BJ (cell line): ENCODE measurements around the gene GPBP1L1. TPM values are rescaled to one million over a fixed set of nuclear protein-coding genes. Genes with fewer than 3 reads are reported as not detected.
"Not testable (repeated sequence)": the region's sequence is repeated elsewhere in the genome, so short reads cannot be mapped to it uniquely, and the experiment has no call there.

ENCODE experiments used
- CTCF ChIA-PET: fragments of 350-600 bp; formaldehyde crosslinking; extraction: SDS; loops from one replicate; lab custom pipeline; 2021; ENCODE audit warnings: antibody characterized with exemption, inconsistent platforms; lab: Yijun Ruan, JAX
- POLR2A ChIA-PET: fragments of 300-600 bp; sonication (Branson Sonifier 250); formaldehyde crosslinking; extraction: SDS; loops from one replicate; lab custom pipeline; 2021; ENCODE audit warnings: antibody characterized with exemption; lab: Charles Lee
- DNase-seq: peaks from one replicate; pipeline ENCODE4 v3.0.0-alpha.2; 2011; ENCODE audit warnings: low read depth
- H3K27me3 ChIP-seq: 2 replicates; pipeline ENCODE4 v1.6.0; 2011; ENCODE audit warnings: low read length; ENCODE audit not compliant: control insufficient read depth, insufficient read depth
- H3K36me3 ChIP-seq: 2 replicates; pipeline ENCODE4 v1.5.1; 2011; ENCODE audit warnings: low read length; ENCODE audit not compliant: control insufficient read depth, insufficient read depth
- H3K4me3 ChIP-seq: 2 replicates; pipeline ENCODE4 v1.5.1; 2011; ENCODE audit warnings: low read depth, mild to moderate bottlenecking, control low read depth, low read length
- polyA plus RNA-seq: library from polyadenylated mRNA; depleted of rRNA; stranded (reverse); fragments of >200 nt; gene quantifications from 2 replicates; pipeline ENCODE4 v1.2.3, GENCODE V29; 2011
- TF ChIP-seq, protein P1 (sequence below): IDR thresholded peaks from 2 replicates; pipeline ENCODE4 v1.5.1; 2011; ENCODE audit warnings: low read depth, mild to moderate bottlenecking, control low read depth, inconsistent platforms, low read length, moderate library complexity; ENCODE audit not compliant: insufficient read depth

Gene GPBP1L1
- polyA plus RNA-seq, 1 experiment: 42.8 TPM

- ChIA-PET POLR2A (no interaction called here), CTCF (interaction anchor here (0.7 to 2.0 kb wide), 2 partner anchors 8 to 238 kb away, joined by 3 to 5 read pairs; no protein-coding TSS in a partner anchor)
- Histone ChIP-seq H3K4me3 (no peak overlapping the region), H3K27me3 (no peaks in the 10 kb centered on the region), H3K36me3 (peaks cover 1% of the 10 kb centered on the region; the same call in 1 of the 2 replicates)
- TF ChIP-seq, protein P1, sequence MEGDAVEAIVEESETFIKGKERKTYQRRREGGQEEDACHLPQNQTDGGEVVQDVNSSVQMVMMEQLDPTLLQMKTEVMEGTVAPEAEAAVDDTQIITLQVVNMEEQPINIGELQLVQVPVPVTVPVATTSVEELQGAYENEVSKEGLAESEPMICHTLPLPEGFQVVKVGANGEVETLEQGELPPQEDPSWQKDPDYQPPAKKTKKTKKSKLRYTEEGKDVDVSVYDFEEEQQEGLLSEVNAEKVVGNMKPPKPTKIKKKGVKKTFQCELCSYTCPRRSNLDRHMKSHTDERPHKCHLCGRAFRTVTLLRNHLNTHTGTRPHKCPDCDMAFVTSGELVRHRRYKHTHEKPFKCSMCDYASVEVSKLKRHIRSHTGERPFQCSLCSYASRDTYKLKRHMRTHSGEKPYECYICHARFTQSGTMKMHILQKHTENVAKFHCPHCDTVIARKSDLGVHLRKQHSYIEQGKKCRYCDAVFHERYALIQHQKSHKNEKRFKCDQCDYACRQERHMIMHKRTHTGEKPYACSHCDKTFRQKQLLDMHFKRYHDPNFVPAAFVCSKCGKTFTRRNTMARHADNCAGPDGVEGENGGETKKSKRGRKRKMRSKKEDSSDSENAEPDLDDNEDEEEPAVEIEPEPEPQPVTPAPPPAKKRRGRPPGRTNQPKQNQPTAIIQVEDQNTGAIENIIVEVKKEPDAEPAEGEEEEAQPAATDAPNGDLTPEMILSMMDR: no peak
- DNase-seq: no peak
Measured at GRCh38 chr1:45607404-45608074, 78.8 kb downstream of the GPBP1L1 start.

GRCh38 chr1:45604239-45604638, 82.1 kb downstream of the GPBP1L1 start:
- ChIA-PET CTCF (no interaction called here), POLR2A (interaction anchor here (0.6 kb wide), 1 partner anchor 73 kb away, joined by 8 read pairs; no protein-coding TSS in a partner anchor)
- no peak for DNase-seq

DNA sequence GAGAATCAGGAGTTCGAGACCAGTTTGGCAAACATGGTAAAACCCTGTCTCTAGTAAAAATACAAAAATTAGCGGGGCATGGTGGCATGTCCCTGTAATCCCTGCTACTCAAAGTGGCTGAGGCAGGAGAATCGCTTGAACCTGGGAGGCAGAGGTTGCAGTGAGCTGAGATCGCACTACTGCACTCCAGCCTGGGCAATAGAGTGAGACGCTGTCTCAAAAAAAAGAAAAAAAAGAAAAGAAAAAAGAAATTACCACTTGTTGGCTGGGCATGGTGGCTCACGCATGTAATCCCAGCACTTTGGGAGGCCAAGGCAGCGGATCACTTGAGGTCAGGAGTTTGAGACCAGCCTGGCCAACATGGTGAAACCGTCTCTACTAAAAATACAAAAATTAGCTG, 89.6 kb downstream of the GPBP1L1 start:
- H3K4me3 ChIP-seq, POLR2A ChIA-PET, H3K27me3 ChIP-seq, CTCF ChIA-PET, DNase-seq, H3K36me3 ChIP-seq: not testable (repeated sequence)

More at GRCh38 chr1:45604239-45604638, 82.1 kb downstream of the GPBP1L1 start:
- Histone ChIP-seq H3K36me3 (0 out of 2 replicates have a peak, but pooled peaks cover 1% of the 10 kb centered on the region), H3K4me3 (no peak overlapping the region), H3K27me3 (no peaks in the 10 kb centered on the region)
- TF ChIP-seq, protein P1: no peak

- peaks cover 4% of the 10 kb centered on the region for H3K36me3 ChIP-seq
- no peaks in the 10 kb centered on the region for H3K27me3 ChIP-seq
- DNase-seq: no peak
- ChIA-PET POLR2A (interaction anchor here (0.7 kb wide), 1 partner anchor 289 kb away, joined by 4 read pairs; no protein-coding TSS in a partner anchor), CTCF (interaction anchor here (1.2 kb wide), 1 partner anchor 24 kb away, joined by 3 read pairs; no protein-coding TSS in a partner anchor)
- TF ChIP-seq, protein P1: no peak
- H3K4me3 ChIP-seq: no peak overlapping the region
Measured at GRCh38 chr1:45594412-45594811, 91.9 kb downstream of the GPBP1L1 start.

GRCh38 chr1:45589861-45590260, 96.5 kb downstream of the GPBP1L1 start:
- TF ChIP-seq, protein P1: no peak
- DNase-seq: no peak
- POLR2A ChIA-PET: no interaction called here
- Histone ChIP-seq H3K27me3 (no peaks in the 10 kb centered on the region), H3K36me3 (peaks cover 3% of the 10 kb centered on the region), H3K4me3 (no peak overlapping the region)
- CTCF ChIA-PET: no interaction called here

- ChIA-PET CTCF (no interaction called here), POLR2A (interaction anchor here (0.6 to 0.7 kb wide), 2 partner anchors 305 to 575 kb away, joined by 3 read pairs; no protein-coding TSS in a partner anchor)
- Histone ChIP-seq H3K27me3 (no peaks in the 10 kb centered on the region), H3K36me3 (no peaks in the 10 kb centered on the region), H3K4me3 (no peak overlapping the region)
- DNase-seq: no peak
- TF ChIP-seq, protein P1: no peak
Measured at GRCh38 chr1:45586769-45587168, 99.6 kb downstream of the GPBP1L1 start.
